GM18505 (cell line): ENCODE results near the gene ROCK2.
A peak's percentile ranks its signal among the peaks of the same experiment; 100 is the strongest.

Experiments
- ATAC-seq: cut with Tn5 transposase; IDR thresholded peaks from one replicate; pipeline ENCODE4 v1.9.1; 2021; ENCODE audit not compliant: unreplicated experiment
- POLR2A ChIP-seq: IDR thresholded peaks from 4 replicates; pipeline ENCODE4 v1.6.1; 2011; ENCODE audit warnings: borderline replicate concordance; ENCODE audit not compliant: insufficient read depth, insufficient read length; ENCODE audit errors: extremely low read depth

Gene ROCK2

DNA sequence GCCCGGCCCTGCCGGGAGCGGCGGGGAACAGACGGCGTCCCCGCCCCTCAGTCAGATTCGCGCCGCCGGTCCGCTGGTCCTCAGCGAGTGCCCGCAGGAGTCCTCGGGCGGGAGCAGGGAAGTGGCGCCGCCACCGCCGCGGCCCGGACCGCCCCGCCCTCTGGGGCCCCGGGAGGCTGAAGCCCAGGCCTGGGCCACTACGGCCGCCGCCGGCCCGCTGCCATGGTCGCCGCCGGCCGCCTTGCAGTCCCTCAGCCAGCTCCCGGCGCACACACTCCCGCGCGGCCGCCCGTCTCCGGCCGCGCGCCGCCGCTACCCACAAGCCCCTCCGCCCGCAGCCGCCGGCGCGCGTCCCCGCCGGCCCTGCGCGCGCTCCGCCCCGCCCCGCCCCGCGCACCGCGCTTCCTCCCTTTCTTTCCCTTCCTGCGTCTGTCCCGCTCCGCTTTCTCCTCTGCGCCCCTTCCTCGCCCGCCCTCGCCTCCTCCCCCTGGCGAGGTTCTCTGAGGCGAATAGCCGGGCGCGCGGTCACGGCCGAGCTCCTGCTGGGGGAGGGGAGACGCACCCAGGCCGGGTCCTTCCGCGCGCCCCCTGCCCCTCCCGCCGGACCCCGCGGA, at the start of gene ROCK2:
TSS of gene ROCK2 (minus strand) at position 295 of the 614 bp plus-strand sequence. CDS start 500 bp downstream, outside the sequence.
- peak; percentile 60 for ATAC-seq
- peak; percentile 73 for TF ChIP-seq POLR2A

DNA sequence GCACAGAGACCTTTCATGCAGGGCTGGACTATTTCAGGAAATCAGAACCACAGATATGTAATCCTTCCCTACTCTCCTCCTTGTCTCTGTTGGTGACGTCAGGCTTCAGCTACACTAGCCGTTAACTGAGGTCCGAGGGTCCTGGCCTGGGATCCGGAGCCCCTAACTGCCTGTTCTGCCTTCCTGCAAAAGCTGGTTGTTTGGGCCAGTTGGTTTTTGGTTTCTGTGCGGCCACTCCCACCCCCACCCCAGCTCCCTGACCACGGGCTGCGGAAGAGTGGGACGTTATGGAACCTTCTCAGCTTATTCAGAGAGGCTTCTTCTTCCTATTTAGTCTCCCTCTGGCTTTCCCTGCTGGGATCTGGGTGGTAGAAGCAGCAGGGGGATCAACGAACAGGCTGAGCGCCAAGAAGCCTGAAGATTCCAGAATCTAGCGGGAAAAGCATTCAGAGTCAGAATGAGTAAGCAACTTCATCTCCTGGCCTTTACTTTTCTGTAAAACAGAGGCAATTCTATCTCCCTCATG, 49.3 kb upstream of the ROCK2 start:
- no peak for TF ChIP-seq POLR2A
- no peak for ATAC-seq

DNA sequence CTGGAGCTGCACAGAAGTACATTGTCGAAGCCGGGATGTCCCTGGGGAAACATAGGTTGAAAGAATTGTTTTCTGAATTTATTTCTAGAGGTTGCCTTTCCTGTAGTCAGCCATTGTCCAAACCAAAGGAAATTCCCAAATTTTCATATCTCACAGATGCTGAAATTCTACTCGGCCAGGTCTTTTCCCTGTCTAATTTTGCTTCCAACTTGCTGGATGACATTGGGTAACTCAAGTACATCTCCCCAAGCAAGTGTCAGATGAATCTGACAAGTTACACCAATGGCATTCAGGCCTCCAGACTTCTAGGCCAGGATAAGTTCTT, 47.5 kb upstream of the ROCK2 start:
- no peak for ATAC-seq
- TF ChIP-seq POLR2A, result no peak

DNA sequence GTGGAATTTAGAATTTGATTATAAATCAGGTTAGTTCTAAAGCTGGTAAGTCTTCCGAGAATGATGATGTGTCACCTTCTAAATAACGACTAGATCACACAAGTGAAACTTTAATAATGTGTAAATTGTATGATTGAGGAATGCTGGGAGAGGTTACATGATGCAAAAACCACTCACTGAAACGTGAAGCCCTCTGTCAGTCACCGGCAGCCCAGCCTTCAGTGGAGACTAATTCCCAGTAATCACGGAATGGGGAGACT, 45.9 kb upstream of the ROCK2 start:
- ATAC-seq, result no peak

DNA sequence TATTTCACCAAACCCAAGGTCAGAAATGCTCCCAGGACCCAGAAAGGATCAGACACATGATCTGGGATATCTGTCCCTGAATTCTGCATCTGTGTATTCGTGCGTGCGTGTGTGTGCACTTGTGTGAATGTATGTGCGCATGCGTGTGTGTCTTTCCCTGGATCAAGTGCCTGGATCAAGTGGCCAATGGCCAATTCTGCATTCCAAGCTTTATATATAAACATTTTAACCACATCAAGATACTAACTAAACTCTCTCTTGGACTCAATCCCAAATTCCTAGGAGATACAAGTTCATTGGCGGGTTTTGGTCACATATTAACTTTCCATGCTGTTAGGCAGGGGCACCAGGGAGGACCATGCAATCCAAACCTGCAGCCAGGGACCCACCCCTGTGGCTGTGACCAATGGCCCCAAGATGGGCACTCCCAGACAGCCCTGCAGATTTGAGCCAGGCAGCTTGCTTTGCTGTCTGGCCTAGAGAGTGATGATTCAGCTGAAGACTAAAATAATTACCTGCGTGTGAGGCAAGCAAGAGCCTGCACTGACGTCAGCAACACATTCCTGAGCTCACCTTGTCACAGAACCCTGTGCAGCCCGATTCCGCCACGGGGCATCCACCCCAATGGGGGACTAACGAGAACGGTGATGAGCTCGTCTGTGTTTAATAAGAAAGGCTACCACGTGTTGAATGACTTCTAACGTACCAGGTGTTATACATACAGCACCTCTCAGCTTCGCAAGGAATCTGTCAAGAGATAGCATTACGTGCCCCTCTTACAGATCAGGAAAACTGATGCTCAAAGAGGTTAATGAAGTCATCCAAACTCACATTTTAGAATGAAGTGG, 45.3 kb upstream of the ROCK2 start:
- ATAC-seq, result no peak
- TF ChIP-seq POLR2A, result no peak

More for the DNA sequence above, 45.9 kb upstream of the ROCK2 start:
- no peak for TF ChIP-seq POLR2A

DNA sequence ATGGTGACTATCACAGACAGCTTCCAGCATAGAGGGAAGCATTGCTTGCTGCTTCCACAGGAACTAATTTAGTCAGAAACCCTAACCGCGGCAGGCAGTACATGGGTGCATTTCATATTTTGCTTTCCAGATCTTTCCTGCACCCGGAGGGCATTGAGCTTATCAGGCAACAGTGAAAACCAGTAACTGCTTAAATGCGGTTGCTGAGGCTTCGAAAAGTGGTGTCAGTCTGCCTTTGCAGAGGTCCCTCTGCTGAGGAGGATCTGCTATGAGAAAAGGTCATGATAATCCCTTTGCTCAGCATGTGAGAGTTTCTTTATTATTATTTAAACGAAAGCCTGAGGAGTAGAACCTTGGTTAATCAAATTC, 44.6 kb upstream of the ROCK2 start:
- TF ChIP-seq POLR2A, result no peak
- ATAC-seq, result no peak

DNA sequence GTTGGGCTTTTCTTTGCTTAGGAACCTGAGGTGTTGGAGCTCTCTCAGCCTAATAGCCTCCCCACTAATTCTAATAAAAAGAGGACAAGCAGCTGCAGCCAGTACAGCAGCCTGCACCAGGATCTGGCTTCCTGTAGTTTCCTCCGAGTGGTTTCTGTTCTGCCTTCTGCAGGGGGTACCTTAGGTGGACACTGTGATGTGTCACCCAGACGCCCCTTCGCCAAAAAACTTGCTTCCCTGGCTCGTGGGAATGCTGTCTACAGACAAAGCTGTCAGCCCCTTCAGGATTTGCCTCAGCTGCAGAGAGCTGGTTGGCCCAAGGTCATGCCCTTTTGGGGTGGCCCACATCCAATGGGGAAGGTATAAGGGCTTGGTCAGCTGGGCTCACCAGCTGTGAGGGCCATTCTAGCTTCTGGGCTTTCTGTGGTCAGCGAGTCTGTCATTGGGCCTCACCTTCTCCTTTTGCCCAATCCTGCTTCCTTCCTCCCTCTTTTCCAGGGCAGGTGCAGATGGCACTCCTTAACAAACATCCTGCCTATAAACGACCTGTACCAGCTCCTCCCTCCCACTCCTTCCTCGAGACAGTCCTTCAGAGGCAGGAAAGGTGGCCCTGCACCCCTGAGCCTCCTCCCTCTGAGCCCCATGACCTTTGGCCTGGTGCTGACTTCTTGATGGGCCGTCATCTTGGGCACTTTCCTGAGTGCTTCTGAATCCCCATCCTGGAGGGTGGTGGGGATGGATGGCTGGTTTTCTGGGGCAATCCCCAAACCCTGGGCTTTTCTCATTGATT, 44.0 kb upstream of the ROCK2 start:
- TF ChIP-seq POLR2A, result no peak
- ATAC-seq, result no peak

DNA sequence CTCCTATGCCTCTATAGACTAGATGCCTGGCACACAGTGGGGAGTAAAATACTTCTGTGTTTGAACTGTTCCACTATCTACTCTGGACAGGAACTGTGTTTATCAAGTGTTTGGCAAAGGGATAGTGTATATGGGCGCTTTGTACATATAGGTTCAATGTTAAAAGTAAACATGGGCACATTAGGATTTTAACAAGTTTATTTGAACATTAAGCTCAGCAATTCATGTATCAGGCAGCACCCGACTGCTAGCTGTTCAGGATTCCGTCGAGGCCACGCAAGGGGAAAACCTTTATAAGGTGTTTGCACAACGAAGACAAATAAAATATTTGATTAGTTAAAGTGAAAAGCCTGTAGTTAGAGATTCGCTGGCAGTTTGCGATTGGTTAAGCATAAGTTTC, 43.4 kb upstream of the ROCK2 start:
- TF ChIP-seq POLR2A, result no peak
- ATAC-seq, result no peak

DNA sequence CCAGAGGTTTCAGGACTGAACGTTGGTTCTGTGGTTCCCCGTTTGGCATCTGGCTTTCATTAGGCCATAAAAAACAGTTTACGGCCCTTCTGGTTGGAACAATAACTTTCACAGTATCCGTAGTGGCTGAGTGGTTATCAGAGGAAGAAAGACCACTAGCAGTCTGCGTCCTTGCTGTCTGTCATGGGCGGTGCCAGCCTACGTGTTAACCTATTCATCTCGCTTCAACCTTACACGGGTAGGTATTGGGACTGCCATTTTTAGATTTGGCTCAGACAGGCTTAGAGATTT, 42.6 kb upstream of the ROCK2 start:
- no peak for ATAC-seq

DNA sequence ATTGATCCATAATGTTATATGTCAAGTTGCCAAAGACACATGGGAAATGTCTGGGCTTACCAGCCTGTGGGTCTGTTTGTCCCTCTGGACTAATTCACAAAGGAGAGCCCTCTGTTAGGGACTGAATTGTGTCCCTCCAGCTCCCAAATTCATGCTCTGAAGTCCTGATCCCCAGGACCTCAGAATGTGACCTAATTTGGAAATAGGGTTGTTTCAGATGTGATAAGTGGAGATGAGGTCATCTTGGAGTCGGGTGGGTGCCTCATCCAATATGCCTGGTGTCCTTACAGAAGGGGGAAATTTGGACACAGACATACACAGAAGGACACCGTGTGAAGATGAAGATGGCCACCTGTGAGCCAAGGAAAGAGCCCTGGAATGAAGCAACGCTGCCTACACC, 41.4 kb upstream of the ROCK2 start:
- ATAC-seq, result no peak
- TF ChIP-seq POLR2A, result no peak

More for the DNA sequence above, 42.6 kb upstream of the ROCK2 start:
- no peak for TF ChIP-seq POLR2A

DNA sequence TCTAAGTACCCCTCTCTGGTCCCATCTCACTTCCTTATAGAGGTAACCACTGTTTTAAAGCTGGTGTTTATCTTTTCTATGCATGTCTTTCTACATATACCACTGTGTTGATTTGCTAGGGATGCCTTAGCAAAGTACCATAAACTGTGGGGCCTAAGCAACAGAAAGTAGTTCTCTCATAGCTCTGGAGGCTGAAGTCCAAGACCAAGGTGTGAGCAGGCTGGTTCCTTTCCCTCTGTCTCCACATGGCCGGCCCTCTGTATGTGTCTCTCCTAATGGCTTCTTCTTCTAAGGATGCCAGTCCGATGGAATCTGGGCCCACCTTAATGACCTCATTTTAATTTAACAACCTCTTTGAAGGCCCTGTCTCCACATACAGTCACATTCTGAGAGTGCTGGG, 40.8 kb upstream of the ROCK2 start:
- TF ChIP-seq POLR2A, result no peak
- no peak for ATAC-seq

DNA sequence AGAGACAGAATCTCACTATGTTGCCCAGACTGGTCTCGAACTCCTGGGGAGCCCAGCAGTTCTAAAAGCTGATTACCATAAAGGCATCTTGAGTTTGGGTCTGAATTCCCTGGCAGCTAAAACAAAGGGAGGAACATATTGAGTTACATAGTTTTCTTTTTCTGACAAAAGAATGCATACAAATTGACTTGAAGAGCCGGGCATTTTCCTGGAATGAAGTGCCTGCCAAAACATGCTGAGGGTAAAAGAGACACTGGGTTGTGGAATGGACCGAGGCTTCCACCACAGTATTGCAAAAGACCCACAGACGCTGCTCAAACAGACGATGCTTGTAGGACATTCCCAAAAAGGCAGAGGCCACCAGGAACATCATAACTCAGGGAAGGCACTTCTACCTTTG, 35.1 kb upstream of the ROCK2 start:
- TF ChIP-seq POLR2A, result no peak

DNA sequence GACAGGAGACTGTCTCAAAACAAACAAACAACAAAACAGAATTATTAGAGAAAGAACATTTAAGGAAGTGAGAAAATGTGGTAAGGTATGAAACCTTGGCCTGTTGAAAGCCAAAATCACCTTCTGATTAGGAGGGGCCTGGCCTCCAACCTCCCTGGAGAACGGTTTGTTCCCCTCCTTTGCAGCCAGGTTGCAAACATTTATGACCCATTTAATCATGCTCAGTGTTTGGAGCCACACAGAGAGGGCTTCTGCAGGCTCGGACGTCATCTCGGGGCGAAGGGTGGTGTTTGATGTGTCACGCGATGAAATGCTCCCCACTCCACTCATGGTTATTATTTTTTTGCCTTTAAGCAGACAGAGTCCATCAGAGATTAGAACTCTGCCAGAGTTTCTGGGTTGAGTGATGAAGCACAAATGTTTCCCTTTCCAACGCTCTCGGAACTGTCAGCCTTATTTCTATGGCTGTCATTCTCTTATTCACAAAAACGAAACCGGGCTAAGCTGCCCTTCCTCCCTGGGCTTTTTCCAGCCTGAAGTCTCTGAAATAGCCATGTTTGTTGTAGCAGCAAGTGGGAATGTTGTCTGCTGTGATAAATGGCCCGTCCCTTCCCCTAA, 33.6 kb upstream of the ROCK2 start:
- peak; percentile 81 for ATAC-seq
- TF ChIP-seq POLR2A, result no peak

More for the DNA sequence above, 35.1 kb upstream of the ROCK2 start:
- no peak for ATAC-seq
